ENCODE results near the gene CPLX4. TPM values are rescaled to one million over a fixed set of nuclear protein-coding genes. Genes with fewer than 3 reads are reported as not detected.

The CPLX4 gene
- total and polyA plus RNA-seq, 2 donors (not counting 3 experiments of a cell fraction or from before 2014, with no cell fraction given), result not detected

GRCh38 chr18:59340817-59341216, 22.4 kb upstream of the CPLX4 start:
- BruUV-seq (replicated peaks), result no TSS peak
- no peak for FAIRE-seq
- Histone ChIP-seq H3K4me2 (ENCODE audit: insufficient read depth, low read length) (no peak overlapping the region), H3K4me1 (ENCODE audit: control insufficient read depth, extremely low read depth, insufficient read depth, low read length) (no peaks in the 10 kb centered on the region), H2AFZ (ENCODE audit: low read depth, low read length) (no peak overlapping the region), H3K36me3 (ENCODE audit: control insufficient read depth in 2 of 2, extremely low read depth in 1 of 2, insufficient read depth in 2 of 2, low read length in 2 of 2) (peaks cover 17 to 19% of the 10 kb centered on the region in 2 experiments), H3K4me3 (replicated peaks in 1 of 3; ENCODE audit: insufficient read depth in 1 of 3, low read depth in 1 of 3, low read length in 3 of 3) (no peak overlapping the region), H3K79me2 (ENCODE audit: control insufficient read depth, insufficient read depth, low read length) (peaks cover 40% of the 10 kb centered on the region), H3K27me3 (ENCODE audit: control insufficient read depth in 2 of 2, insufficient read depth in 2 of 2, low read length in 2 of 2) (no peaks in the 10 kb centered on the region), H3K27ac (ENCODE audit: insufficient read depth, low read depth, low read length) (no peak overlapping the region), H3K9ac (replicated peaks; ENCODE audit: extremely low read depth, insufficient read depth, low read length) (no peak overlapping the region), H3K9me3 (replicated peaks; ENCODE audit: control insufficient read depth, insufficient read depth, low read length) (no peaks in the 10 kb centered on the region), H4K20me1 (replicated peaks; ENCODE audit: control insufficient read depth, extremely low read depth, insufficient read depth, low read length) (peaks cover 2% of the 10 kb centered on the region), H3K9me1 (replicated peaks; ENCODE audit: control insufficient read depth, extremely low read depth, insufficient read depth, low read length) (no peaks in the 10 kb centered on the region)
- ChIA-PET CTCF (no interaction called here), POLR2A (no interaction called here)
- DNase-seq (ENCODE audit: low read depth, low spot score), result no peak
- dilution Hi-C loops (cut with MboI; ENCODE audit: extremely low pct_ligation_motif_present, low sequenced_read_pairs), result no loop called here
- TF ChIP-seq EZH2 (IDR thresholded peaks at IDR 0.05; ENCODE audit: borderline replicate concordance, low read depth, low read length, severe bottlenecking), result no peak
- no peak for TF ChIP-seq JUN (IDR thresholded peaks at IDR 0.05; ENCODE audit: borderline replicate concordance, insufficient read depth, insufficient read length, low read depth)
- no peak for TF ChIP-seq POLR2A (IDR thresholded peaks at IDR 0.05; ENCODE audit: low read depth, low read length)
- TF ChIP-seq MYC (IDR thresholded peaks at IDR 0.05; ENCODE audit: low read depth, low read length), result no peak
- TF ChIP-seq FOS (IDR thresholded peaks at IDR 0.05; ENCODE audit: borderline replicate concordance, insufficient read depth, low read length), result no peak
- no peak for TF ChIP-seq MAX (IDR thresholded peaks at IDR 0.05; ENCODE audit: insufficient read depth, insufficient read length)
- no peak for TF ChIP-seq GATA2 (IDR thresholded peaks at IDR 0.05; ENCODE audit: insufficient read depth, insufficient read length, low read depth, low read length)
- intact Hi-C loops (cut with micrococcal nuclease), result no loop called here

DNA sequence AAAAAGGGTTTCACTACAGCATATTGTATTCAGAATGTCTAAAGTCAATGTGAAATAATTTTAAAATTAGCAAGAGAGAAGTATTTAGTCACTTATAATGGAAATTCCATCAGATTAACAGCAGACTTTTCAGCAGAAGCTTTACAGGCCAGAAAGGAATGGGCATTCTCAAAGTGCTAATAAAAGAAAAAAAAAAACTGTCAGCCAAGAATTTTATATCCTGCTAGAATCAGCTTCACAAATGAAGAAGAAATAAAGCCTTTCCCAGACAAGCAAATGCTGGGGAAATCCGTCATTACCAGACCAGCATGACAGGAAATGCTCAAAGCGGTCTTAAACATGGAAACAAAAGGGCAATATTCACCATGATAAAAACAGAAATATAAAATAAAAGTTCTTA, 21.9 kb upstream of the CPLX4 start:
- H3K36me3 ChIP-seq (ENCODE audit: control insufficient read depth in 2 of 2, extremely low read depth in 1 of 2, insufficient read depth in 2 of 2, low read length in 2 of 2), result peaks cover 13 to 16% of the 10 kb centered on the region in 2 experiments
- intact Hi-C loops (cut with micrococcal nuclease), result no loop called here
- no peaks in the 10 kb centered on the region for H3K9me1 ChIP-seq (replicated peaks; ENCODE audit: control insufficient read depth, extremely low read depth, insufficient read depth, low read length)

More for the DNA sequence above, 21.9 kb upstream of the CPLX4 start:
- Histone ChIP-seq H3K27ac (ENCODE audit: insufficient read depth, low read depth, low read length) (no peak overlapping the region), H3K27me3 (ENCODE audit: control insufficient read depth in 2 of 2, insufficient read depth in 2 of 2, low read length in 2 of 2) (no peaks in the 10 kb centered on the region), H3K9me3 (replicated peaks; ENCODE audit: control insufficient read depth, insufficient read depth, low read length) (no peaks in the 10 kb centered on the region), H3K79me2 (ENCODE audit: control insufficient read depth, insufficient read depth, low read length) (peaks cover 39% of the 10 kb centered on the region), H3K4me2 (ENCODE audit: insufficient read depth, low read length) (no peak overlapping the region), H3K9ac (replicated peaks; ENCODE audit: extremely low read depth, insufficient read depth, low read length) (no peak overlapping the region), H3K4me1 (ENCODE audit: control insufficient read depth, extremely low read depth, insufficient read depth, low read length) (no peaks in the 10 kb centered on the region), H4K20me1 (replicated peaks; ENCODE audit: control insufficient read depth, extremely low read depth, insufficient read depth, low read length) (peaks cover 2% of the 10 kb centered on the region), H3K4me3 (replicated peaks in 1 of 3; ENCODE audit: insufficient read depth in 1 of 3, low read depth in 1 of 3, low read length in 3 of 3) (no peak overlapping the region), H2AFZ (ENCODE audit: low read depth, low read length) (no peak overlapping the region)
- FAIRE-seq, result no peak
- DNase-seq (ENCODE audit: low read depth, low spot score), result no peak
- BruUV-seq (replicated peaks), result no TSS peak
- no peak for TF ChIP-seq GATA2 (IDR thresholded peaks at IDR 0.05; ENCODE audit: insufficient read depth, insufficient read length, low read depth, low read length)
- TF ChIP-seq POLR2AphosphoS5 (IDR thresholded peaks at IDR 0.05; ENCODE audit: insufficient read depth, low read depth, low read length), result no peak
- TF ChIP-seq JUN (IDR thresholded peaks at IDR 0.05; ENCODE audit: borderline replicate concordance, insufficient read depth, insufficient read length, low read depth), result no peak
- no peak for TF ChIP-seq POLR2A (IDR thresholded peaks at IDR 0.05; ENCODE audit: low read depth, low read length)
- no peak for TF ChIP-seq FOS (IDR thresholded peaks at IDR 0.05; ENCODE audit: borderline replicate concordance, insufficient read depth, low read length)
- no peak for TF ChIP-seq MYC (IDR thresholded peaks at IDR 0.05; ENCODE audit: low read depth, low read length)
- no peak for TF ChIP-seq EZH2 (IDR thresholded peaks at IDR 0.05; ENCODE audit: borderline replicate concordance, low read depth, low read length, severe bottlenecking)
- no peak for TF ChIP-seq CTCF (IDR thresholded peaks at IDR 0.05; ENCODE audit: extremely low read depth in 1 of 2, insufficient read depth in 1 of 2, low read depth in 1 of 2, low read length in 2 of 2)
- TF ChIP-seq MAX (IDR thresholded peaks at IDR 0.05; ENCODE audit: insufficient read depth, insufficient read length), result no peak
- CTCF ChIA-PET, result no interaction called here
- POLR2A ChIA-PET, result no interaction called here
- dilution Hi-C loops (cut with MboI; ENCODE audit: extremely low pct_ligation_motif_present, low sequenced_read_pairs), result no loop called here
